GM12801 (cell line): Measurements from ENCODE around the gene SIT1.

Experiments used
- TF ChIP-seq, protein P1 (sequence below): IDR thresholded peaks from one replicate; pipeline ENCODE4 v1.5.1; 2011; ENCODE audit warnings: control low read depth; ENCODE audit not compliant: insufficient read length; ENCODE audit errors: extremely low read depth

Gene SIT1

GRCh38 chr9:35661756-35662350 lies 11.1 kb upstream of the SIT1 start:
- TF ChIP-seq, protein P1, sequence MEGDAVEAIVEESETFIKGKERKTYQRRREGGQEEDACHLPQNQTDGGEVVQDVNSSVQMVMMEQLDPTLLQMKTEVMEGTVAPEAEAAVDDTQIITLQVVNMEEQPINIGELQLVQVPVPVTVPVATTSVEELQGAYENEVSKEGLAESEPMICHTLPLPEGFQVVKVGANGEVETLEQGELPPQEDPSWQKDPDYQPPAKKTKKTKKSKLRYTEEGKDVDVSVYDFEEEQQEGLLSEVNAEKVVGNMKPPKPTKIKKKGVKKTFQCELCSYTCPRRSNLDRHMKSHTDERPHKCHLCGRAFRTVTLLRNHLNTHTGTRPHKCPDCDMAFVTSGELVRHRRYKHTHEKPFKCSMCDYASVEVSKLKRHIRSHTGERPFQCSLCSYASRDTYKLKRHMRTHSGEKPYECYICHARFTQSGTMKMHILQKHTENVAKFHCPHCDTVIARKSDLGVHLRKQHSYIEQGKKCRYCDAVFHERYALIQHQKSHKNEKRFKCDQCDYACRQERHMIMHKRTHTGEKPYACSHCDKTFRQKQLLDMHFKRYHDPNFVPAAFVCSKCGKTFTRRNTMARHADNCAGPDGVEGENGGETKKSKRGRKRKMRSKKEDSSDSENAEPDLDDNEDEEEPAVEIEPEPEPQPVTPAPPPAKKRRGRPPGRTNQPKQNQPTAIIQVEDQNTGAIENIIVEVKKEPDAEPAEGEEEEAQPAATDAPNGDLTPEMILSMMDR = no peak

DNA sequence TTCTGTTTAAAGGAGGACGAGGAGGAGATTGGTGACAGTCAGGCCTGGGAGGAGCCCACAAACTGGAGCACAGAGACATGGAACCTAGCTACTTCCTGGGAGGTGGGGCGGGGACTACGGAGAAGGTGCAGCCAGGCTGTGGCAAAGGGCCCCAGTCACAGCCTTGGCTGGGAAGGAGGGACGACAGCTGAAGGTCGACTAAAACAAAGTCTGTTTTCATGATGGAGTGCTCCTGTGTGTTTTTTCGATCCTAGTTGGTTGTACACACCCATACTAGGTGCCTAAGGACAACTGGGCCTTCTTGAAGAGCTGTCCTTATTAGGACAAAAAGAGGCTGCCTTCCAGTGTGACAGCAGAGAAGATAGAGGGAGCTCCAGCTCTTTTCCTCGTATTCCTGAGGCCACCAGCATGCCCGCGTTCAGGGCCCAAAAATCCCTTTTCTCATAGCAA lies 10.3 kb upstream of the SIT1 start:
- TF ChIP-seq, protein P1 = no peak

- TF ChIP-seq, protein P1 = no peak
Measured at GRCh38 chr9:35659340-35659739, 8.6 kb upstream of the SIT1 start.

DNA sequence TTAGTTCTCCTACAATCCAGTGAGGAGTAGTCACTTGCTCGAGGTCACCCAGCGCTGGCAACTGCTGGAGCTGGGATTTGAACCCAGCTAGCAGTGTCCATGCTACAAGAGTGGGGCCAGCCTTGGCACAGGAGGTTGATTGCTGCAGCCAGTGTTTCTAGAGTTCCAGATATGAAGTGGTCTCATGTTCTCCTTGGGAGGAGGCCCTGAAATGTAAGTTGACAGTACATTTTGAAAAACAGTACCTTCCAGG lies 8.2 kb upstream of the SIT1 start:
- TF ChIP-seq, protein P1 = no peak

GRCh38 chr9:35658137-35658967 lies 7.6 kb upstream of the SIT1 start, which contains the start of gene CCDC107:
Gene CCDC107 (plus strand): TSS chr9:35658292. CDS start chr9:35658380, 88 bp downstream.
- TF ChIP-seq, protein P1 = no peak

DNA sequence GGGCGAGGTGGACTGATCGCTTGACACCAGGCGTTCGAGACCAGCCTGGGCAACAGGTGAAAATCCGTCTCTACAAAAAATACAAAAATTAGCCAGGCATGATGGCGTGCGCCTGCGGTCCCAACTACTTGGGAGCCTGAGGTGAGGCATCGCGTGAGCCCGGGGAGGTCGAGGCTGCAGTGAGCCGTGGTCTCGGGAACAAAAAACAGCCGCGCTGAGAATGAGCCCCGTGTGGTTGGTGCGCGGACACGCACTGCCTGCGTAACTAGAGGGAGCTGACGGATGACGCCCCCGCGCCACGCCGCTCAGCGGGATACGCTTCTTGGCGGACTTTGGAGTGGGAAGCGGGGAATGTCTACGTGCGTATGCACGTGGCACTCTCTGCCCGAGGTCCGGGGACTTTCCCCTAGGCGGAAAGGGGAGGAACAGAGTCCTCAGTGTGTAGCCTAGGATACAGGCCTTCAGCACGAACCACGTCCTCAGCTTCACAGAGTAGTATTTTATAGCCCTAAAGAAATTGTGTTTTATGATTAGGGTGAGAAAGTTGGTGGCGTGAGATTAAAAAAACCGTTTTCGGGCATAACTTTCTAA lies 6.9 kb upstream of the SIT1 start, which contains the start of gene RMRP:
Gene RMRP, minus strand, starts transcription at position 474 of the 591 bp plus-strand sequence.
- TF ChIP-seq, protein P1 = no peak

GRCh38 chr9:35656831-35657545 lies 6.3 kb upstream of the SIT1 start:
- TF ChIP-seq, protein P1 = no peak
